Neural crest cell (in vitro differentiated cells): ENCODE results near the gene ALKBH2. TPM values are rescaled to one million over a fixed set of nuclear protein-coding genes. Genes with fewer than 3 reads are reported as not detected.

ENCODE experiments used
- DNase-seq: peaks from one replicate; pipeline ENCODE4 v3.0.0; 2021; ENCODE audit warnings: low read depth, mixed read lengths, low spot score
- H3K27ac Mint-ChIP-seq: one replicate; pipeline ENCODE4 v1.8.0; 2021; ENCODE audit warnings: mild to moderate bottlenecking, mixed read lengths; ENCODE audit not compliant: unreplicated experiment
- H3K27me3 Mint-ChIP-seq: 2 replicates; pipeline ENCODE4 v1.8.0; 2021; ENCODE audit warnings: low read depth, mild to moderate bottlenecking, mixed read lengths
- H3K36me3 Mint-ChIP-seq: 2 replicates; pipeline ENCODE4 v1.8.0; 2021; ENCODE audit warnings: low read depth, mild to moderate bottlenecking, mixed read lengths
- H3K4me1 Mint-ChIP-seq: 2 replicates; pipeline ENCODE4 v1.8.0; 2021; ENCODE audit warnings: mixed read lengths
- H3K4me3 Mint-ChIP-seq: one replicate; pipeline ENCODE4 v1.8.0; 2021; ENCODE audit warnings: mild to moderate bottlenecking, mixed read lengths
- H3K9me3 Mint-ChIP-seq: 2 replicates; pipeline ENCODE4 v1.8.0; 2021; ENCODE audit warnings: mixed read lengths
- CTCF ChIP-seq: fragments of 200-600 bp; sonication (generic); conservative IDR thresholded peaks from 2 replicates; pipeline ENCODE4 v1.5.0; 2021; ENCODE audit warnings: antibody characterized with exemption, mild to moderate bottlenecking
- total RNA-seq: library from RNA; stranded (reverse); gene quantifications from 2 replicates; pipeline ENCODE4 v1.2.1, GENCODE V29; 2021

ALKBH2 gene
- total RNA-seq, 1 donor from 2014 or later: 33.1 TPM

GRCh38 chr12:109134186-109134917, 41.1 kb upstream of the ALKBH2 start:
- peaks cover 2% of the 10 kb centered on the region for H3K36me3 Mint-ChIP-seq
- DNase-seq: peak; percentile 14
- no peaks in the 10 kb centered on the region for H3K4me1 Mint-ChIP-seq
- peaks cover 5% of the 10 kb centered on the region for H3K9me3 Mint-ChIP-seq
- peak; percentile 53 for TF ChIP-seq CTCF
- no peak overlapping the region for H3K4me3 Mint-ChIP-seq
- H3K27ac Mint-ChIP-seq: no peak overlapping the region
- no peaks in the 10 kb centered on the region for H3K27me3 Mint-ChIP-seq

GRCh38 chr12:109131154-109132050, 38.1 kb upstream of the ALKBH2 start:
- Mint-ChIP-seq H3K4me3 (no peak overlapping the region), H3K36me3 (no peaks in the 10 kb centered on the region), H3K27ac (no peak overlapping the region), H3K27me3 (no peaks in the 10 kb centered on the region), H3K4me1 (no peaks in the 10 kb centered on the region), H3K9me3 (peaks cover 2% of the 10 kb centered on the region)
- no peak for DNase-seq
- no peak for TF ChIP-seq CTCF

DNA sequence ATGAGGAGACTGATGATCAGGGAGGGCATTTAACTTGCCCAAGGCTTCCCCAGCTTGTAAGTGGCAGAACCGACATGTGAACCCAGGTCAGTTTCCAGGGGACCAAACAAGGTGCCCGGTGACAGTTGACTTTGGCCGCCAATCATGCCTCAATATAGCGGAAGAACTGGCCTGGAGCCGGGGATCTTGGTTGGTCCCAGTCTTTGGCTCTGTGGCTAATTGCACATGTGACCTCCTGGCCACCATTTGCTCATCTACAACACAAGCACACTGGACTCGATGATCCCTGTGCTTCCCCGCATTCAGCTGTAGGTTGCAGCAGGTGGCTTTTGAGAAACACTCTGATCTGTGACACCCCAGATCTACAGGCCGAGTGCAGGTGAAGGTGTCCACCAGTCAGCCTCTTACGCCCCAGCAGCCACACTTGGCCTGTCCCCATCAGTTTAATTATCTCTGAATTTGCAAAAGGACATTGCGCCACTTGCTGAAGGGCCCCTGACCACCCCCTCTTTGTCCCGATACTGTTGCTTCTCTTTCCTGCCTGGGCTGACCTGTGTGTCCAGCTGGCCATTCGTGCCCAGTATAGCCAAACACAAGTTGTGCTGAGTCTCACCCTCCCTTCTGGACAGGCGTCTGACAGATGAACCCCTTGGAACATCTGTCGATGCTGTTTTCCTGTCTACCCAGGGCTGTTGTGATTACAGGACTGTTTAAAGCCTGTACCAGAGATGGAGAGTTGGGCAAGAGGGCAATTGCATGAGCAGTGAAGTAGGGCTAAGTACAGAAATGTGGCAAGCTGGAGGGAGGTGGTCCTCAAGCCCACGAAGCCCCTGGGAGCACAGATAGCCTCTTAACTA, 37.3 kb upstream of the ALKBH2 start:
- Mint-ChIP-seq H3K36me3 (no peaks in the 10 kb centered on the region), H3K9me3 (peaks cover 2% of the 10 kb centered on the region), H3K4me1 (no peaks in the 10 kb centered on the region), H3K27ac (no peak overlapping the region), H3K4me3 (no peak overlapping the region), H3K27me3 (no peaks in the 10 kb centered on the region)
- no peak for DNase-seq
- no peak for TF ChIP-seq CTCF

- no peak for TF ChIP-seq CTCF
- DNase-seq: no peak
- no peak overlapping the region for H3K4me3 Mint-ChIP-seq
- no peak overlapping the region for H3K27ac Mint-ChIP-seq
- no peaks in the 10 kb centered on the region for H3K4me1 Mint-ChIP-seq
- no peaks in the 10 kb centered on the region for H3K9me3 Mint-ChIP-seq
- H3K27me3 Mint-ChIP-seq: no peaks in the 10 kb centered on the region
- H3K36me3 Mint-ChIP-seq: no peaks in the 10 kb centered on the region
Measured at GRCh38 chr12:109127533-109128242, 34.4 kb upstream of the ALKBH2 start.

- Mint-ChIP-seq H3K9me3 (no peaks in the 10 kb centered on the region), H3K27ac (no peak overlapping the region), H3K27me3 (no peaks in the 10 kb centered on the region), H3K4me1 (no peaks in the 10 kb centered on the region), H3K4me3 (no peak overlapping the region), H3K36me3 (no peaks in the 10 kb centered on the region)
- DNase-seq: no peak
- TF ChIP-seq CTCF: no peak
Measured at GRCh38 chr12:109126784-109127183, 33.5 kb upstream of the ALKBH2 start.
